HEK293T (cell line): Measurements from ENCODE around the gene KLB.
"Not testable (repeated sequence)": the region's sequence is repeated elsewhere in the genome, so short reads cannot be mapped to it uniquely, and the experiment has no call there.

Experiments
- CTCF ChIA-PET: fragments of 350-600 bp; formaldehyde crosslinking; extraction: SDS; loops from one replicate; lab custom pipeline; 2021; ENCODE audit warnings: antibody characterized with exemption, inconsistent platforms; lab: Yijun Ruan, JAX
- POLR2A ChIA-PET: fragments of 350-600 bp; formaldehyde crosslinking; extraction: SDS; loops from one replicate; lab custom pipeline; 2020; ENCODE audit warnings: antibody characterized with exemption, inconsistent platforms; lab: Yijun Ruan, JAX
- DNase-seq: peaks from one replicate; pipeline ENCODE4 v3.0.0; 2012; ENCODE audit warnings: mixed read lengths; ENCODE audit errors: extremely low spot score
- ARNT ChIP-seq: fragments of 450-650 bp; IDR thresholded peaks from 2 replicates; pipeline ENCODE4 v1.6.1; 2017; ENCODE audit warnings: mild to moderate bottlenecking
- BHLHE40 ChIP-seq: fragments of 450-650 bp; IDR thresholded peaks from 2 replicates; pipeline ENCODE4 v1.6.1; 2016; ENCODE audit warnings: mild to moderate bottlenecking, moderate library complexity, borderline replicate concordance
- CTBP1 ChIP-seq: fragments of 450-650 bp; IDR thresholded peaks from 2 replicates; pipeline ENCODE4 v1.6.1; 2016; ENCODE audit warnings: borderline replicate concordance
- ELF4 ChIP-seq: fragments of 450-650 bp; IDR thresholded peaks from 2 replicates; pipeline ENCODE4 v1.6.1; 2017; ENCODE audit warnings: antibody characterized with exemption
- FOXA1 ChIP-seq: fragments of 450-650 bp; IDR thresholded peaks from 2 replicates; pipeline ENCODE4 v1.6.1; 2016; ENCODE audit warnings: mild to moderate bottlenecking
- FOXK2 ChIP-seq: fragments of 450-650 bp; IDR thresholded peaks from 2 replicates; pipeline ENCODE4 v1.6.1; 2016; ENCODE audit warnings: mild to moderate bottlenecking
- FOXM1 ChIP-seq: fragments of 450-650 bp; IDR thresholded peaks from 2 replicates; pipeline ENCODE4 v1.6.1; 2017; ENCODE audit warnings: mild to moderate bottlenecking, borderline replicate concordance
- HDGF ChIP-seq: fragments of 450-650 bp; IDR thresholded peaks from 2 replicates; pipeline ENCODE4 v1.6.1; 2017; ENCODE audit warnings: antibody characterized with exemption, borderline replicate concordance
- L3MBTL2 ChIP-seq: fragments of 450-650 bp; conservative IDR thresholded peaks from 2 replicates; pipeline ENCODE4 v1.6.1; 2016; ENCODE audit warnings: mild to moderate bottlenecking
- LEF1 ChIP-seq: fragments of 450-650 bp; IDR thresholded peaks from 2 replicates; pipeline ENCODE4 v1.6.1; 2017; ENCODE audit warnings: mild to moderate bottlenecking, borderline replicate concordance
- NFRKB ChIP-seq: fragments of 450-650 bp; IDR thresholded peaks from 2 replicates; pipeline ENCODE4 v1.6.1; 2016; ENCODE audit warnings: mild to moderate bottlenecking, moderate library complexity
- PKNOX1 ChIP-seq: fragments of 450-650 bp; IDR thresholded peaks from 2 replicates; pipeline ENCODE4 v1.6.1; 2016
- SP1 ChIP-seq: fragments of 450-650 bp; IDR thresholded peaks from 2 replicates; pipeline ENCODE4 v1.6.1; 2017
- SUZ12 ChIP-seq: fragments of 450-650 bp; IDR thresholded peaks from 2 replicates; pipeline ENCODE4 v1.6.1; 2016; ENCODE audit warnings: mild to moderate bottlenecking
- TARDBP ChIP-seq: fragments of 450-650 bp; IDR thresholded peaks from 2 replicates; pipeline ENCODE4 v1.6.1; 2016
- ZNF384 ChIP-seq: fragments of 450-650 bp; IDR thresholded peaks from 2 replicates; pipeline ENCODE4 v1.6.1; 2016

KLB gene

GRCh38 chr4:39365830-39366771, 40.6 kb upstream of the KLB start, which contains the start of gene RFC1:
TSS of gene RFC1 (minus strand) at chr4:39366362. CDS start at chr4:39366241, 121 bp downstream.
- ChIA-PET CTCF (interaction anchor here (0.6 kb wide), 1 partner anchor 492 kb away, joined by 3 read pairs; no protein-coding TSS in a partner anchor), POLR2A (interaction anchor here (1.1 to 2.0 kb wide), 3 partner anchors 11 to 93 kb away, joined by 3 to 6 read pairs (median 5); partner anchors contain the start of genes LIAS and RPL9)
- TF ChIP-seq CTBP1 (peak; percentile 44; the same call in 1 of the 2 replicates), L3MBTL2 (peak; percentile 100), FOXM1 (no peak)
- DNase-seq, result peak; percentile 80

DNA sequence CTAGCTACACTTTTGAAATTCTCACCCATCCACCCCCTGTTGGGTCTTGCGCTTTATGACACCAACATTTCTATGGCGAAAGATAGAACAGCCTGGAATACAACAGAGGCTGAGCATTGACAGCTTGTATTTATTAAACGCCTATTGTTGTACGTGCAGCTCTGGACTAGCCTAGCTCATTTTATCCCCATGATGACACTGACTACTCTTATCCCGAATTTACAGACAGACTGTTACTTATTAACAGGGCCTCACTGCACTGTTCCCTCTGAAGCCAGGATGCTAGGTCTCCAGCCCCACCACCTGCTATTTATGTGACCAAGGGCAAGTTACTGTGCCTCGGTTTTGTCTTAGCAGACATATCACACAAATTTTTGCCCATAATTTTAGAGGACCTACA, 39.6 kb upstream of the KLB start:
- ChIA-PET CTCF (no interaction called here), POLR2A (interaction anchor here (1.1 kb wide), 1 partner anchor 92 kb away, joined by 5 read pairs; the partner anchor contains the start of genes LIAS and RPL9)
- no peak for DNase-seq
- TF ChIP-seq HDGF (no peak), SUZ12 (no peak), ELF4 (no peak), SP1 (no peak), ZNF384 (no peak), FOXA1 (no peak), CTBP1 (no peak), BHLHE40 (no peak), FOXK2 (no peak), NFRKB (no peak), LEF1 (no peak)

DNA sequence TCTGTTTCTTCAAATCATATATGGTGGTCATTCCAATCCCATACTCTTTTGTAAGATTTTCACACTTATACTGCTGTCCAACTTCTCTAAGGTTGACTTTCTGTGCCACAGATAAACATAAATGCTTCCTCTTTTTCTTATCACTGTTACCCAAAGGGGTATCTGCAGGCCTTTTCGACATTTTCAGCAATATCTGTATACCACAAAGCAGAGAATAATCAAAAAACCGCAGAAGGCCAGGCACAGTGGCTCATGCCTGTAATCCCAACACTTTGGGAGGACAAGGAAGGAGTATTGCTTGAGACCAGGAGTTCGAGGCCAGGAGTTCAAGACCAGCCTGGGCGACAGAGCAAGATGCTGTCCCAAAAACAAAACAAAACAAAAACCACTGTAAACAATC, 37.4 kb upstream of the KLB start:
- ChIA-PET CTCF (interaction anchor here (0.7 kb wide), 1 partner anchor 13 kb away, joined by 3 read pairs; no protein-coding TSS in a partner anchor), POLR2A (no interaction called here)
- no peak for TF ChIP-seq FOXK2
- no peak for TF ChIP-seq FOXM1
- no peak for TF ChIP-seq HDGF
- no peak for TF ChIP-seq ELF4
- TF ChIP-seq SP1, result no peak
- TF ChIP-seq ARNT, result no peak
- TF ChIP-seq PKNOX1, result no peak
- TF ChIP-seq SUZ12, result no peak
- no peak for TF ChIP-seq L3MBTL2
- no peak for TF ChIP-seq ZNF384
- no peak for TF ChIP-seq NFRKB
- TF ChIP-seq TARDBP, result no peak
- no peak for TF ChIP-seq LEF1
- no peak for TF ChIP-seq BHLHE40
- no peak for TF ChIP-seq FOXA1
- DNase-seq, result no peak

DNA sequence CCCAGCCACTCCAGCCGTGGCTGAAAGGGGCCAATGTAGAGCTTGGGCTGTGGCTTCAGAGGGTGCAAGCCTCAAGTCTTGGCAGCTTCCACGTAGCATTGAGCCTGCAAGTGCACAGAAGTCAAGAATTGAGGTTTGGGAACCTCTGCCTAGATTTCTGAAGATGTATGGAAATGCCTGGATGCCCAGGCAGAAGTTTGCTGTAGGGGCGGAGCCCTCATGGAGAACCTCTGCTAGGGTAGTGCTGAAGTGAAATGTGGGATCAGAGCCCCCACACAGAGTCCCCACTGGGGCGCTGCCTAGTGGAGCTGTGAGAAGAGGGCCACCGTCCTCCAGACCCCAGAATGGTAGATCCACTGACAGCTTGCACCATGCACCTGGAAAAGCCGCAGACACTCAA, 35.5 kb upstream of the KLB start:
- POLR2A ChIA-PET, DNase-seq, CTCF ChIA-PET: not testable (repeated sequence)

DNA sequence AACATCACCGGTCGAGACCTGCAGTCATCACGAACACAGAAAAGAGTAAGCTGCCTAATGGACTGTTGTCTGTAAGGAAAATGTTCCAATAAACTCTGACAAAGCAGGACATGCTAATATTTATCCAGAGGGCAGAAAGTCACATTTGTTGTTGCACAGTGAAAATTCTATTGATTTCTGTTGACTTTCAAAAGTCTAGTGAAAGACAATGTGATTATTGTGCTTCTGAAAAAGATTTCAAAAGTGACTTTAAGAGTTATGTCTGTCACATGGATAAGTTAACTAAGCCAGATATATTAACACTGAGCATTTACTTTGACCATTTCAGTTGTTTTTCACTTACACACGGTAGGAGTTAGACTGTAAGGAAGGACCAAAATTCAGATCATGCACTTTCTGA, 31.3 kb upstream of the KLB start:
- no peak for DNase-seq
- TF ChIP-seq TARDBP (no peak), PKNOX1 (no peak), L3MBTL2 (no peak), HDGF (no peak), CTBP1 (no peak), SP1 (no peak), LEF1 (no peak), NFRKB (no peak), ARNT (no peak), FOXM1 (no peak), ELF4 (no peak), BHLHE40 (no peak), FOXA1 (no peak), SUZ12 (no peak)
- POLR2A ChIA-PET, result no interaction called here
- CTCF ChIA-PET, result no interaction called here

DNA sequence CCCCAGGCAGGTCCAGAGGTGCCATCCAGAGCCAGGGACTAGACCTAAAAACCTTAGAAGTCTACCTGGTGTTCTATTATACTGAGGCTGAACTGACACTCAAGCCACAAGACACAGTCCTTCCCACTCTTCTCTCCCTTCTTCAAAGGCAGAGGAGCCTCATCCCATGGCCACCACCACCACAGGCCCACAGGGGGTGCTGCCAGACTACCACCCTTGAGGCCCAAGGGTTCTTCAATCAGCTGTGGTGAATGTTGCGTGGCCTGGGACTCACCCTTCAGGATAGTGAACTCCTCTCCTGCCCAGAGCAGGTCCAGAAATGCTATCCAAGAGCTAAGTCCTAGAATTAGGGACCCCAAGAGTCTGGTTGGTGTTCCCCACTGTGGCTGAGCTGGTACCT, 23.0 kb upstream of the KLB start:
- POLR2A ChIA-PET, result no interaction called here
- CTCF ChIA-PET, result interaction anchor here (1.0 kb wide), 1 partner anchor 44 kb away, joined by 3 read pairs; no protein-coding TSS in a partner anchor
- TF ChIP-seq FOXM1, result no peak
- TF ChIP-seq LEF1, result no peak
- TF ChIP-seq ELF4, result no peak
- TF ChIP-seq SUZ12, result no peak
- no peak for TF ChIP-seq TARDBP
- TF ChIP-seq SP1, result no peak
- no peak for TF ChIP-seq FOXA1
- TF ChIP-seq HDGF, result no peak
- DNase-seq, result no peak
